GM23248 (cell line): ENCODE data around the gene DLG1. TPM values are rescaled to one million over a fixed set of nuclear protein-coding genes. Genes with fewer than 3 reads are reported as not detected.
A peak's percentile ranks its signal among the peaks of the same experiment; 100 is the strongest.

Experiments used
- DNase-seq: peaks from one replicate; pipeline ENCODE4 v3.0.0-alpha.2; 2015
- H2AFZ ChIP-seq: fragments of 200-600 bp; sonication (generic); 2 replicates; pipeline ENCODE4 v1.6.1; 2016; ENCODE audit warnings: antibody characterized with exemption
- H3F3A ChIP-seq: fragments of 200-600 bp; sonication (generic); 2 replicates; pipeline ENCODE4 v1.6.1; 2016; ENCODE audit warnings: mild to moderate bottlenecking, antibody characterized with exemption, mixed run types; ENCODE audit not compliant: insufficient read depth
- H3K27ac ChIP-seq: fragments of 200-600 bp; sonication (generic); 2 replicates; pipeline ENCODE4 v1.5.1; 2016; ENCODE audit warnings: mild to moderate bottlenecking
- H3K27me3 ChIP-seq: fragments of 200-600 bp; sonication (generic); replicated peaks from 2 replicates; pipeline ENCODE4 v1.6.1; 2016; ENCODE audit warnings: mild to moderate bottlenecking; ENCODE audit not compliant: insufficient read depth
- H3K36me3 ChIP-seq: fragments of 200-600 bp; sonication (generic); 2 replicates; pipeline ENCODE4 v1.6.1; 2016; ENCODE audit warnings: low read depth, mild to moderate bottlenecking
- H3K4me1 ChIP-seq: fragments of 200-600 bp; sonication (generic); 2 replicates; pipeline ENCODE4 v1.6.1; 2016; ENCODE audit warnings: mild to moderate bottlenecking; ENCODE audit not compliant: insufficient read depth
- H3K4me2 ChIP-seq: fragments of 200-600 bp; sonication (generic); one replicate; pipeline ENCODE4 v1.6.1; 2016; ENCODE audit warnings: mild to moderate bottlenecking; ENCODE audit not compliant: unreplicated experiment
- H3K4me3 ChIP-seq: fragments of 200-600 bp; sonication (generic); 2 replicates; pipeline ENCODE4 v1.5.1; 2016; ENCODE audit warnings: mild to moderate bottlenecking
- H3K79me2 ChIP-seq: fragments of 200-600 bp; sonication (generic); 2 replicates; pipeline ENCODE4 v1.6.1; 2016; ENCODE audit warnings: mild to moderate bottlenecking; ENCODE audit not compliant: insufficient read depth
- H3K9ac ChIP-seq: fragments of 200-600 bp; sonication (generic); 2 replicates; pipeline ENCODE4 v1.6.1; 2016; ENCODE audit warnings: mild to moderate bottlenecking
- H3K9me2 ChIP-seq: fragments of 200-600 bp; sonication (generic); 2 replicates; pipeline ENCODE4 v1.6.1; 2016; ENCODE audit warnings: mixed run types, mild to moderate bottlenecking, moderate library complexity; ENCODE audit not compliant: insufficient read depth
- H3K9me3 ChIP-seq: fragments of 200-600 bp; sonication (generic); one replicate; pipeline ENCODE4 v1.6.1; 2017; ENCODE audit warnings: low read depth
- H4K20me1 ChIP-seq: fragments of 200-600 bp; sonication (generic); 2 replicates; pipeline ENCODE4 v1.6.0; 2016; ENCODE audit not compliant: insufficient read depth
- EZH2 ChIP-seq: fragments of 200-600 bp; sonication (generic); IDR thresholded peaks from 2 replicates; pipeline ENCODE4 v1.6.1; 2018; ENCODE audit warnings: antibody characterized with exemption, mild to moderate bottlenecking; ENCODE audit not compliant: insufficient read depth, poor library complexity, severe bottlenecking
- EZH2phosphoT487 ChIP-seq: fragments of 200-600 bp; sonication (generic); IDR thresholded peaks from 2 replicates; pipeline ENCODE4 v1.6.1; 2018; ENCODE audit warnings: antibody characterized with exemption, moderate library complexity, mild to moderate bottlenecking, low read depth; ENCODE audit not compliant: insufficient read depth
- WGBS, 2 experiments: methylation state at CpG; one replicate each; pipeline ENCODE4 v1.1.6; 2015 to 2017; ENCODE audit warnings: low lambda C conversion rate in 2 of 2, low coverage in 1 of 2; ENCODE audit errors: missing lambda C conversion rate in 2 of 2; 5-methylcytosine and 5-hydroxymethylcytosine counted together
- in situ Hi-C: fragments of 300-500 bp; cut with MboI; formaldehyde crosslinking; loops from 2 replicates; pipeline ENCODE4 v1.15.0; 2020
- polyA plus RNA-seq: library from polyadenylated mRNA; unstranded; fragments of >200 nt; fragmentation: Nextera tagmentation; extraction: Ambion mirVana; gene quantifications from 2 replicates; pipeline ENCODE4 v1.2.1, GENCODE V29; 2016
- total RNA-seq: library from RNA; depleted of rRNA; stranded (reverse); fragments of >200 nt; shearing (Covaris generic); gene quantifications from 2 replicates; pipeline ENCODE4 v1.2.3, GENCODE V29; 2014

DLG1 gene
- total and polyA plus RNA-seq, 2 experiments from 2014 or later: 23.2 to 45.9 TPM

DNA sequence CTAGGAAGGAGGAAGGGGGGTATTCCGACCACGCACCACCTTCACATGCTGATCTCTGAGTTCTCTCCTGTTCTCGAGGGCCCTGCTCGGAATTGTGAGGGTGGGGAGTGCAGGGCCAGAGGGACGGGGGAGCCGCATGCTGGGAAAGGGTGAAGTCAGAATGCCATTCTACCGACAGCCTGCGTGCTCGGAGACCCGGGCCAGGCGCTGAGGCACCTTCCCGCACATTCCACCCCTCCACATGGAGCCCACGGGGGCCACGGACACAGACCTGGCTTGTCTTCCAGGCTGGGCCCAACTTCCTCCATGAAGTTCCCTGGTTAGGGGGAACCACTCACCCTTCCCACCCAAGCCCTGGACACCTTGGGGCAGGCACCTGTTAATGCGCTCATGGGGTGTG, 301.1 kb downstream of the DLG1 start:
- H3K4me1 ChIP-seq: no peaks in the 10 kb centered on the region
- no peaks in the 10 kb centered on the region for H3K79me2 ChIP-seq
- H3K27ac ChIP-seq: no peak overlapping the region
- no peaks in the 10 kb centered on the region for H3K27me3 ChIP-seq
- H4K20me1 ChIP-seq: no peaks in the 10 kb centered on the region
- H3F3A ChIP-seq: no peaks in the 10 kb centered on the region
- no peaks in the 10 kb centered on the region for H3K36me3 ChIP-seq
- no peak overlapping the region for H3K9ac ChIP-seq
- no peaks in the 10 kb centered on the region for H3K9me2 ChIP-seq
- H3K4me3 ChIP-seq: no peak overlapping the region
- no peak for TF ChIP-seq EZH2
- no peak for TF ChIP-seq EZH2phosphoT487
- in situ Hi-C loops: loop anchor here (25.0 kb wide), 1 partner anchor 190 kb away; no protein-coding TSS in a partner anchor
- H3K4me2 ChIP-seq: no peak overlapping the region
- 88 to 91% methylated on average over 9 to 15 of the region's 15 CpGs for WGBS, 2 experiments
- H2AFZ ChIP-seq: no peak overlapping the region
- no peaks in the 10 kb centered on the region for H3K9me3 ChIP-seq
- DNase-seq: no peak

DNA sequence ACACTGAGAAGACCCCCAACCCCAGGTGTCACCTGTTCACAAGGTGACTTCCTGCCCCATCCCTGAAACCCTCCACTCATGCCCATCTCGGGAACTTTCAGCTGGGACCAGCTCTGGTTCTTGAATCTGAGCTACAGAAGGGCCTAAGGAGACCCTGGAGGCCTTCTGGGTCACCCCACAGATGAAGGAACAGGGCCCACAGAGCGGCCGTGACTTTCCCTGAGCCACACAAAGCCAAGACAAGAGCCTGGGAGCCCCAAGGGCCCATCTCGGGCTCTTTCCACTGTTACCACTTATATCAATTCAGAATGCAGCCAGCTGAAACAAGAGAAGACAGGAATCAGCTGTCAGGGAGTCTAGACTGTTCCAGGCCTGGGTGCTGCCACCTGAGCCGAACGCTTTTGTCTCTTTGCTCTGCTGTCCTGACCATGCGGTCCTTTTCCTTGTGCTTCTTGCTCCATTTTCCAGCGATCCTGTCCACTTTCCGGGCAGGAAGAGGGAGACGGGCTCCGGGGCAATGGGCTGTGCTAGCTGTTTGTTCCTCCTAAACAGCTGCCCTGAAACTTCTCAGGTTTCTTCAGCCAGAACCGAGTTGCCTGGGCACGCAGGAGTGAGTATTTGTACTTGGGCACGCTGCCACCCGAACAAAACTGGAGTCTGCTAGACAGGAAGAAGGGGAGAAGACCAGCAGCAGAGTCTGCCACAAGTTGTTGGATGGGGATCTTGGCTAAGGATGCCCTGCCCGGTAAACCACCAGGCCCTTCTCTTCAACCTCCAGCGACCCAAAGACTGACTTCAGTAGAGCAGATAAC, 301.8 kb downstream of the DLG1 start:
- no peaks in the 10 kb centered on the region for H3K79me2 ChIP-seq
- no peak overlapping the region for H3K4me2 ChIP-seq
- H3K9ac ChIP-seq: no peak overlapping the region
- no peaks in the 10 kb centered on the region for H4K20me1 ChIP-seq
- WGBS, 2 experiments: 75 to 85% methylated on average over 17 of the region's 17 CpGs
- no peak overlapping the region for H3K27ac ChIP-seq
- H3K36me3 ChIP-seq: no peaks in the 10 kb centered on the region
- H3F3A ChIP-seq: no peaks in the 10 kb centered on the region
- TF ChIP-seq EZH2 (no peak), EZH2phosphoT487 (no peak)
- H3K9me2 ChIP-seq: no peaks in the 10 kb centered on the region
- no peak overlapping the region for H2AFZ ChIP-seq
- DNase-seq: no peak
- H3K27me3 ChIP-seq: no peaks in the 10 kb centered on the region
- no peaks in the 10 kb centered on the region for H3K4me1 ChIP-seq
- in situ Hi-C loops: loop anchor here (25.0 kb wide), 1 partner anchor 191 kb away; no protein-coding TSS in a partner anchor
- no peaks in the 10 kb centered on the region for H3K9me3 ChIP-seq
- H3K4me3 ChIP-seq: no peak overlapping the region

DNA sequence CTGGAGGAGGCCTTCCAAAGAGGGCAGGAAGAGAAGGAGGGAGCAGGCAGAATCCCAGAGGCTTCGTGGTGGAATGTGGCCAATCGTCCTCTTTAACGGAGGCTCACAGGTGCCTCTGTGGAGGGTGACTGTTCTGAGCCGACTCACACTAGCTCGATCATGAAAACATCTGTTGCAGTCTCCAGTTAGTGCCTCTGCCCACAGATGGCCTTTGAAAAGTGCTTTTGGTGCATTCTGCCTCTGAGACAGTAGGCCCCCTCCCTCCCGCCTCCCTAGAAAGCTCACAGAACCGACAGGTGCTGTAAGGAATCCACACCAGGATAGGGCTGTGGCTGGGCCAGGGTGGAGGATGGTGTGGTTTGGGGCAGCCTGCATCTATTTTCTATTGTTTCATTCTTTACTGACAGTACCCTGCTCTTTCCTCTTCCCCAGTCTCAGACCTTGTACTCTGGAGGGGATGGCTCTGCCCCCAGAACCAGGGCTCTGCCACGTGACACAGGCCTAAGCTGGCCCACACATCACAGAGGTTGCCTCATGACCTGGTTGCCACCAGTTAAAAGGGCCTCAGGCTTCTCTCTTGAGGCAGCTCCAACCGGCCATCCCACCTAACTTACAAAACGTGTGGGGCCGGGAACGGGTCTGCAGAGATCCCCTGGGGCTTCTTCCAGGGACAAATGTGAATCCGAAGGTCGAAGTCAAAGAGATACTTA, 302.6 kb downstream of the DLG1 start:
- Histone ChIP-seq H3K79me2 (no peaks in the 10 kb centered on the region), H3K36me3 (no peaks in the 10 kb centered on the region), H3K27me3 (no peaks in the 10 kb centered on the region), H3K4me3 (no peak overlapping the region), H3K9me2 (no peaks in the 10 kb centered on the region), H3K27ac (no peak overlapping the region), H3F3A (no peaks in the 10 kb centered on the region), H3K9ac (no peak overlapping the region), H4K20me1 (no peaks in the 10 kb centered on the region), H3K4me2 (no peak overlapping the region), H3K9me3 (no peaks in the 10 kb centered on the region), H2AFZ (no peak overlapping the region), H3K4me1 (no peaks in the 10 kb centered on the region)
- in situ Hi-C loops: loop anchor here (25.0 kb wide), 1 partner anchor 192 kb away; no protein-coding TSS in a partner anchor
- DNase-seq: peak; percentile 8
- WGBS, 2 experiments: 57 to 68% methylated on average over 14 of the region's 14 CpGs
- TF ChIP-seq EZH2phosphoT487 (no peak), EZH2 (no peak)

DNA sequence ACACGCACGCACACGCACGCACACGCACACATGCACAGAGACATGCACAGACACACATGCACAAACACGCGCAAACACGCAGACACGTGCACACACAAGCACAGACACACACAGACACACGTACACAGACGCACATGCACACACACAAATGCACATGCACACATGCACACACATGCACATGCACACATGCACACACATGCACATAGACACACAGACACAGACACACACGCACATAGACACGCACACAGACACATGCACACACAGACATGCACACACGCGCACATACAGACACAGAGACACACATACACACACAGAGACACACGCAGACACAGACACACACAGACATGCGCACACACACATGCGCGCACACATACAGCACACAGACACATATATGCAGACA, 303.4 kb downstream of the DLG1 start:
- no peaks in the 10 kb centered on the region for H3F3A ChIP-seq
- H3K4me2 ChIP-seq: no peak overlapping the region
- H3K4me1 ChIP-seq: 0 out of 2 replicates have a peak, but pooled peaks cover under 1% of the 10 kb centered on the region
- H4K20me1 ChIP-seq: no peaks in the 10 kb centered on the region
- no peak overlapping the region for H2AFZ ChIP-seq
- no peaks in the 10 kb centered on the region for H3K9me2 ChIP-seq
- no peak for DNase-seq
- WGBS, 2 experiments: 87 to 88% methylated on average over 19 of the region's 19 CpGs
- no peaks in the 10 kb centered on the region for H3K79me2 ChIP-seq
- no peaks in the 10 kb centered on the region for H3K9me3 ChIP-seq
- no peaks in the 10 kb centered on the region for H3K27me3 ChIP-seq
- no peak overlapping the region for H3K9ac ChIP-seq
- TF ChIP-seq EZH2phosphoT487 (no peak), EZH2 (no peak)
- H3K4me3 ChIP-seq: no peak overlapping the region
- H3K36me3 ChIP-seq: no peaks in the 10 kb centered on the region
- in situ Hi-C loops: loop anchor here (25.0 kb wide), 1 partner anchor 192 kb away; no protein-coding TSS in a partner anchor
- no peak overlapping the region for H3K27ac ChIP-seq
